ENCODE data around the gene BCO2. TPM values are rescaled to one million over a fixed set of nuclear protein-coding genes. Genes with fewer than 3 reads are reported as not detected.

Gene BCO2
- total RNA-seq, result 10 to 100 TPM in 2 of 4 donors, 1 to 10 TPM in 2; 4.7 to 42.4 (median 19.2) TPM
- 1 to 10 TPM; 3.5 to 5.7 (median 5.2) TPM for polyA plus RNA-seq
- long read RNA-seq, donor 1, transcript BCO2-201 (12 exons, 2,930 nt), result major isoform, 9 of 16 reads
- long read RNA-seq, donor 1, partial matches to known transcripts, result 0 of 16 reads
- long read RNA-seq, donor 1, other reads (novel, unspliced or antisense), result 7 of 16 reads
- long read RNA-seq, donor 2, partial matches to known transcripts, result 0 of 4 reads
- long read RNA-seq, donor 2, other reads (novel, unspliced or antisense), result 1 of 4 reads

- Histone ChIP-seq H3K27me3 (ENCODE audit: insufficient read depth in 3 of 3, low read length in 2 of 3) (no peaks in the 10 kb centered on the region), H3K36me3 (ENCODE audit: insufficient read depth in 1 of 2, low read depth in 1 of 2) (peaks cover 0 to 3% of the 10 kb centered on the region in 2 donors), H3K27ac (peak within 1 kb of the TSS; percentile 85), H3K9me3 (no peaks in the 10 kb centered on the region), H3K4me3 (peak within 1 kb of the TSS; percentile 65), H3K4me1 (peaks cover 35% of the 10 kb centered on the region)
- peak; percentile 88 to 94 (median 92) for ATAC-seq
- intact Hi-C loops (cut with DNase I), result loop anchor here in 1 of 2 donors (5.0 kb wide), 1 partner anchor 63 kb away; no protein-coding TSS in a partner anchor
- TF ChIP-seq, protein P1, sequence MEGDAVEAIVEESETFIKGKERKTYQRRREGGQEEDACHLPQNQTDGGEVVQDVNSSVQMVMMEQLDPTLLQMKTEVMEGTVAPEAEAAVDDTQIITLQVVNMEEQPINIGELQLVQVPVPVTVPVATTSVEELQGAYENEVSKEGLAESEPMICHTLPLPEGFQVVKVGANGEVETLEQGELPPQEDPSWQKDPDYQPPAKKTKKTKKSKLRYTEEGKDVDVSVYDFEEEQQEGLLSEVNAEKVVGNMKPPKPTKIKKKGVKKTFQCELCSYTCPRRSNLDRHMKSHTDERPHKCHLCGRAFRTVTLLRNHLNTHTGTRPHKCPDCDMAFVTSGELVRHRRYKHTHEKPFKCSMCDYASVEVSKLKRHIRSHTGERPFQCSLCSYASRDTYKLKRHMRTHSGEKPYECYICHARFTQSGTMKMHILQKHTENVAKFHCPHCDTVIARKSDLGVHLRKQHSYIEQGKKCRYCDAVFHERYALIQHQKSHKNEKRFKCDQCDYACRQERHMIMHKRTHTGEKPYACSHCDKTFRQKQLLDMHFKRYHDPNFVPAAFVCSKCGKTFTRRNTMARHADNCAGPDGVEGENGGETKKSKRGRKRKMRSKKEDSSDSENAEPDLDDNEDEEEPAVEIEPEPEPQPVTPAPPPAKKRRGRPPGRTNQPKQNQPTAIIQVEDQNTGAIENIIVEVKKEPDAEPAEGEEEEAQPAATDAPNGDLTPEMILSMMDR (IDR thresholded peaks at IDR 0.05), result peak; percentile 85
- DNase-seq, result peak; percentile 81 to 90
- WGBS, 3 donors, result 4% methylated on average over 11 of the region's 11 CpGs
Observed at GRCh38 chr11:112174789-112175598, at the start of gene BCO2. Gene BCO2, plus strand, starts transcription at chr11:112175512. Its CDS starts 90 bp downstream, at chr11:112175602.

- no peak for DNase-seq
- Histone ChIP-seq H3K4me3 (no peak overlapping the region), H3K36me3 (ENCODE audit: insufficient read depth in 1 of 2, low read depth in 1 of 2) (no peaks in the 10 kb centered on the region), H3K4me1 (peaks cover 10% of the 10 kb centered on the region), H3K27me3 (ENCODE audit: insufficient read depth in 3 of 3, low read length in 2 of 3) (no peaks in the 10 kb centered on the region), H3K27ac (no peak overlapping the region), H3K9me3 (no peaks in the 10 kb centered on the region)
- intact Hi-C loops (cut with DNase I), result loop anchor here in 1 of 2 donors (10.0 kb wide), 1 partner anchor 158 kb away; no protein-coding TSS in a partner anchor
- TF ChIP-seq, protein P1 (IDR thresholded peaks at IDR 0.05), result no peak
- WGBS, 3 donors, result 89 to 98% (median 94%) methylated on average over 2 of the region's 2 CpGs
- no peak for ATAC-seq
Observed at GRCh38 chr11:112127056-112127455, 48.3 kb upstream of the BCO2 start.

- no peaks in the 10 kb centered on the region for H3K36me3 ChIP-seq (ENCODE audit: insufficient read depth in 1 of 2, low read depth in 1 of 2)
- ATAC-seq (peak; percentile 55 to 75 (median 64)), DNase-seq (peak; percentile 73 to 75)
- TF ChIP-seq, protein P1 (IDR thresholded peaks at IDR 0.05), result no peak
- H3K27me3 ChIP-seq (ENCODE audit: insufficient read depth in 3 of 3, low read length in 2 of 3), result no peaks in the 10 kb centered on the region
- intact Hi-C loops (cut with DNase I), result loop anchor here in 1 of 2 donors (10.0 kb wide), 1 partner anchor 156 kb away; no protein-coding TSS in a partner anchor
- no peak overlapping the region for H3K27ac ChIP-seq
- H3K4me3 ChIP-seq, result no peak overlapping the region
- no peaks in the 10 kb centered on the region for H3K9me3 ChIP-seq
- WGBS, 3 donors, result 47 to 62% (median 50%) methylated on average over 3 of the region's 3 CpGs
- peaks cover 10% of the 10 kb centered on the region for H3K4me1 ChIP-seq
Observed at GRCh38 chr11:112128483-112129121, 46.7 kb upstream of the BCO2 start.

- H3K27ac ChIP-seq, result no peak overlapping the region
- DNase-seq, result no peak
- TF ChIP-seq, protein P1 (IDR thresholded peaks at IDR 0.05), result no peak
- no peaks in the 10 kb centered on the region for H3K36me3 ChIP-seq (ENCODE audit: insufficient read depth in 1 of 2, low read depth in 1 of 2)
- H3K4me3 ChIP-seq, result no peak overlapping the region
- no peak for ATAC-seq
- intact Hi-C loops (cut with DNase I), result loop anchor here in 1 of 2 donors (10.0 kb wide), 1 partner anchor 155 kb away; no protein-coding TSS in a partner anchor
- H3K4me1 ChIP-seq, result peaks cover 10% of the 10 kb centered on the region
- 79 to 87% (median 82%) methylated on average over 5 of the region's 5 CpGs for WGBS, 3 donors
- no peaks in the 10 kb centered on the region for H3K9me3 ChIP-seq
- no peaks in the 10 kb centered on the region for H3K27me3 ChIP-seq (ENCODE audit: insufficient read depth in 3 of 3, low read length in 2 of 3)
Observed at GRCh38 chr11:112129656-112130055, 45.7 kb upstream of the BCO2 start.

All from psoas muscle (tissue), 8 donors.